Measurements from ENCODE around the gene ZNF135. TPM values are rescaled to one million over a fixed set of nuclear protein-coding genes. Genes with fewer than 3 reads are reported as not detected.

Gene ZNF135
- total RNA-seq, 1 donor from 2014 or later: 3.6 TPM

DNA sequence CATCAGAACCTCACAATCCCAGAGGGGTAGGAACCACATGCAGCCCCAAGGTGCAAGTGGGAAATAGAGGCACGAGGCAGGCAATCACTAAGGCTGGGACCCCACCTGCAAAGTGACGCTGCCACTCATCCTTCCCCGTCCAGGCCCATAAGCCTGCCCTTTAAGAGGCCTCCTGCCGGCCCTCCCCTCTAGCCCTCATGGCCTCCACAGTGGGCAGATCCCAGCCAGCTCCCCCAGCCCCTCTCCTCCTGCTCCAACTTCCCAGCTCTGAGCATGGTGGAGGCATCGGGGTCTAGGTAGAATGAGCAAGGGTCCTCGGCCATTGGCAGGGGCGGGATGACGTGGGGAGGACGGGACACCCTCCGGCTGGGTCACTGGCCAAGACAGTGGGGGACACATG is 36.2 kb downstream of the ZNF135 start:
- no peak overlapping the region for H3K4me3 ChIP-seq
- TF ChIP-seq, protein P1, sequence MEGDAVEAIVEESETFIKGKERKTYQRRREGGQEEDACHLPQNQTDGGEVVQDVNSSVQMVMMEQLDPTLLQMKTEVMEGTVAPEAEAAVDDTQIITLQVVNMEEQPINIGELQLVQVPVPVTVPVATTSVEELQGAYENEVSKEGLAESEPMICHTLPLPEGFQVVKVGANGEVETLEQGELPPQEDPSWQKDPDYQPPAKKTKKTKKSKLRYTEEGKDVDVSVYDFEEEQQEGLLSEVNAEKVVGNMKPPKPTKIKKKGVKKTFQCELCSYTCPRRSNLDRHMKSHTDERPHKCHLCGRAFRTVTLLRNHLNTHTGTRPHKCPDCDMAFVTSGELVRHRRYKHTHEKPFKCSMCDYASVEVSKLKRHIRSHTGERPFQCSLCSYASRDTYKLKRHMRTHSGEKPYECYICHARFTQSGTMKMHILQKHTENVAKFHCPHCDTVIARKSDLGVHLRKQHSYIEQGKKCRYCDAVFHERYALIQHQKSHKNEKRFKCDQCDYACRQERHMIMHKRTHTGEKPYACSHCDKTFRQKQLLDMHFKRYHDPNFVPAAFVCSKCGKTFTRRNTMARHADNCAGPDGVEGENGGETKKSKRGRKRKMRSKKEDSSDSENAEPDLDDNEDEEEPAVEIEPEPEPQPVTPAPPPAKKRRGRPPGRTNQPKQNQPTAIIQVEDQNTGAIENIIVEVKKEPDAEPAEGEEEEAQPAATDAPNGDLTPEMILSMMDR (IDR thresholded peaks at IDR 0.05): no peak
- peaks cover 33% of the 10 kb centered on the region for H3K9me3 ChIP-seq
- ATAC-seq (no peak), DNase-seq (no peak)
- H3K4me1 ChIP-seq: no peaks in the 10 kb centered on the region
- intact Hi-C loops (cut with DNase I): no loop called here
- H3K27ac ChIP-seq: no peak overlapping the region
- no peaks in the 10 kb centered on the region for H3K27me3 ChIP-seq (ENCODE audit: low read depth)
- H3K36me3 ChIP-seq: no peaks in the 10 kb centered on the region

DNA sequence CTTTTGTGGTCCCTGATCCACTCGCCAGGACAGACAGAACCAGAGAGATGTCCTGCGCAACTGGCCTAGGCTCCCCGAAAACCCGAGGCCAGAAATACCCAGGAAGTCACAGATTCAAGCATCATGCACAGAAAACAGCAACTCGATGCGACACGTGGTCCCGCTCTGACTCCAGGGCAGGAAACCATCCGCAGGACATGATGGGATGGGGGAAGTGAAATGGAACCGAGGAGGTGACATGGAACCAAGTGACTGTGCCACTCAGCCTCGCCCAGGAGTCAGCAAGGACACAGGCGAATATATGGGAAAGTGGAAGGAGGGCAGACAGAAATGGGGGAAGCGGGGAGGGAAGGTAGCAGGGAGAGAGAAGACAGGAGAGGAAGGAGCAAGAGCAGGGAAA is 37.8 kb downstream of the ZNF135 start:
- DNase-seq: no peak
- TF ChIP-seq, protein P1 (IDR thresholded peaks at IDR 0.05): no peak
- Histone ChIP-seq H3K4me1 (no peaks in the 10 kb centered on the region), H3K36me3 (no peaks in the 10 kb centered on the region), H3K4me3 (peak overlapping the region; percentile 86), H3K27ac (peak overlapping the region; percentile 97), H3K9me3 (peaks cover 32% of the 10 kb centered on the region), H3K27me3 (ENCODE audit: low read depth) (no peaks in the 10 kb centered on the region)
- ATAC-seq: no peak
- intact Hi-C loops (cut with DNase I): no loop called here

DNA sequence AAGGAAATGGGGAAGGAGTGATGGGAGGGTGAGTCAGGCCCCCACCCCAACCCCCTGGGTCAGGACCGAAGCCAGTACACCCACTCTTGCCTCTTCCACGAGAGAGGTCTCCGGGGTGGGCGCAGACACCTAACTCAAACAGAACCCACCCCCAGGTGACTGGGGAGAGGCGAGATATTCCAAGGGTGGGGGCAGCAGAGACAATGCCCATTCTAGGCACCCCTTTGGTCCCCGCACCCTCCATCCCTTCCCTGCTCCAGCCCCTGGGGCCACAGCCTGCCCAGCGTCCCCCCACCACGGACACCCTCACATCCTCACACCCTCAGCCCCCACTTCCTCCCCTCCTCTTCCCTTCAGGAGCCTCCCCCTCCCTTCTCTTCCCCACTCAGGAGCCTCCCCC is 38.3 kb downstream of the ZNF135 start:
- Histone ChIP-seq H3K36me3 (no peaks in the 10 kb centered on the region), H3K4me1 (no peaks in the 10 kb centered on the region), H3K9me3 (peaks cover 31% of the 10 kb centered on the region), H3K4me3 (peak overlapping the region; percentile 86), H3K27me3 (ENCODE audit: low read depth) (no peaks in the 10 kb centered on the region), H3K27ac (peak overlapping the region; percentile 97)
- DNase-seq (no peak), ATAC-seq (no peak)
- TF ChIP-seq, protein P1 (IDR thresholded peaks at IDR 0.05): no peak
- intact Hi-C loops (cut with DNase I): no loop called here

DNA sequence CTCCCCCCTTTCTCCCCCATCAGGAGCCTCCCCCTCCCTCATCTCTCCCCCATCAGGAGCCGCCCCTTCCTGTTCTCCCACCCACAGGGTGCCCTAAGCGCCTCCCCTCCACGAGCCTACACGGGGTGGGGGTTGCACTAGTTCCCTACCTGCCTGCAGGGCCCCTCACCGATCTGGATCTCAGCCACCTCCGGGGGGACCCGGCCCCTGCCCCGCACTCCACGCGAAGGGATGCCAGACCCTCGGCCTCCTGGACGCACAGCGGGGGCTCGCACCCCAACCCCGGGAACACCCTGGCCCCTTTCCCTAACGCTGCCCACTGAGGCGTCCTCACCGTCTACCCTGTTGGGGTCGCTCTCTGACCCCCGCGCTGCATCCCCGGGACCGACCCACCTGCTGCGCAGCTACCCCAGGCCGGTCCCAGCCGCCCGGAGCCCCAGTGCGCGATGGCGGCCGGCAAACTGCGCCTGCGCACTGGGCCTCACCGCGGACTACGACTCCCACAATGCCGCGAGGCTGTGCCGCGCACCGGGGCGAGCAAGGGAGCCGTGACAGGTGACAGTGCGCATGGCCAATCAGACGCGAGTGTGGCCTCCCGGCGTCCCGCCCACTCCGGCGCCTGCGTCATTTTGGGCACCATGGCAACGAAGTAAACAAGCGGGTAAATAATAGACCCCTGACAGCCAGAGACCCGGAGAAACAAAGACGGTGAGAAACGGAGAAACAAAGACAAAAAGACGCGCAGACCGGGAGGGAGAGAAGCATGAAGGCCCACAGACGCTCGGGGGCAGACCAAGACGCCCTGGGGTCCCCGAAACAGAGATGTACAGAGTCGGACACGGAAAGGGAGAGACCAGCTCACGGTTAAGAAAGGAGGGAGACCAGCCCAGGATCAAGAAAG is 38.9 kb downstream of the ZNF135 start, which contains the start of gene ZSCAN18:
ZSCAN18 (minus strand) TSS at position 451 of the 901 bp plus-strand sequence. CDS start 7,964 bp downstream, outside the sequence.
- intact Hi-C loops (cut with DNase I): no loop called here
- H3K9me3 ChIP-seq: peaks cover 35% of the 10 kb centered on the region

DNA sequence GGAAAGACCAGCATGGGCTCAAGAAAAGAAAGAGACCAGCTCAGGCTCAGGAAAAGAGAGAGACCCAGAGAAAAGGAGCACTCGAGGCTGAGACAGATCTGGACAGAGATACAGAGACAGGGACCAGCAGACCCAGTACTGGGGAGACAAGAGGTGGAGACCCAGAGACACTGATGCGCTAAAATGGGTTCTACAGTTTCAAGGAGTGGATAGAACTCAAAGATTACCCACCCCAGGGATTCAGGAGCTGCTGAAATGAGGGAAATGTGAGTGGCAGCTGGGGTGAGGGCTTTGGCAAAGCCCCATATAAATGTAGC is 39.6 kb downstream of the ZNF135 start:
- DNase-seq (no peak), ATAC-seq (no peak)
- intact Hi-C loops (cut with DNase I): no loop called here
- Histone ChIP-seq H3K27ac (peak overlapping the region; percentile 97), H3K9me3 (peaks cover 39% of the 10 kb centered on the region), H3K4me1 (no peaks in the 10 kb centered on the region), H3K27me3 (ENCODE audit: low read depth) (no peaks in the 10 kb centered on the region), H3K36me3 (no peaks in the 10 kb centered on the region), H3K4me3 (peak overlapping the region; percentile 86)
- TF ChIP-seq, protein P1 (IDR thresholded peaks at IDR 0.05): no peak

More for the DNA sequence above, 38.9 kb downstream of the ZNF135 start, which contains the start of gene ZSCAN18:
- ATAC-seq (peak; percentile 99 to 100), DNase-seq (peak; percentile 96)
- TF ChIP-seq, protein P1 (IDR thresholded peaks at IDR 0.05): no peak
- no peaks in the 10 kb centered on the region for H3K27me3 ChIP-seq (ENCODE audit: low read depth)
- H3K4me1 ChIP-seq: no peaks in the 10 kb centered on the region
- H3K27ac ChIP-seq: peak within 1 kb of the TSS; percentile 97
- H3K4me3 ChIP-seq: peak within 1 kb of the TSS; percentile 86
- no peaks in the 10 kb centered on the region for H3K36me3 ChIP-seq
